DMS53 treated with DMSO at 0.1 percent for 48 hours (cell line): ENCODE measurements around the gene TRIB2.
"Not testable (repeated sequence)": the region's sequence is repeated elsewhere in the genome, so short reads cannot be mapped to it uniquely, and the experiment has no call there.

Experiments used
- DNase-seq: peaks from one replicate; lab custom pipeline; 2025; ENCODE audit not compliant: unreplicated experiment; lab: John Stamatoyannopoulos, UW

TRIB2 gene

GRCh38 chr2:12716282-12717190, at the start of gene TRIB2:
TRIB2 (plus strand) TSS chr2:12716936; CDS start chr2:12718308, 1,372 bp downstream.
- DNase-seq = peak; percentile 69

GRCh38 chr2:12669036-12669435, 47.7 kb upstream of the TRIB2 start:
- no peak for DNase-seq

GRCh38 chr2:12672711-12673315, 43.9 kb upstream of the TRIB2 start:
- DNase-seq = no peak

GRCh38 chr2:12674644-12675328, 42.0 kb upstream of the TRIB2 start:
- DNase-seq = no peak

- DNase-seq = no peak
Measured at GRCh38 chr2:12675352-12675795, 41.4 kb upstream of the TRIB2 start.

- no peak for DNase-seq
Measured at GRCh38 chr2:12675801-12676200, 40.9 kb upstream of the TRIB2 start.

GRCh38 chr2:12676771-12677170, 40.0 kb upstream of the TRIB2 start:
- DNase-seq = no peak

GRCh38 chr2:12678186-12678585, 38.5 kb upstream of the TRIB2 start:
- no peak for DNase-seq

GRCh38 chr2:12679550-12680072, 37.1 kb upstream of the TRIB2 start:
- no peak for DNase-seq

- DNase-seq = not testable (repeated sequence)
Measured at GRCh38 chr2:12680115-12680514, 36.6 kb upstream of the TRIB2 start.

GRCh38 chr2:12682017-12682416, 34.7 kb upstream of the TRIB2 start:
- DNase-seq = no peak

- no peak for DNase-seq
Measured at GRCh38 chr2:12683457-12684100, 33.2 kb upstream of the TRIB2 start.

- no peak for DNase-seq
Measured at GRCh38 chr2:12684471-12684936, 32.2 kb upstream of the TRIB2 start.

GRCh38 chr2:12685145-12685544, 31.6 kb upstream of the TRIB2 start:
- no peak for DNase-seq

GRCh38 chr2:12685956-12686355, 30.8 kb upstream of the TRIB2 start:
- DNase-seq = no peak

- DNase-seq = no peak
Measured at GRCh38 chr2:12686708-12687283, 29.9 kb upstream of the TRIB2 start.

- DNase-seq = no peak
Measured at GRCh38 chr2:12688091-12688490, 28.6 kb upstream of the TRIB2 start.

- DNase-seq = no peak
Measured at GRCh38 chr2:12688893-12689292, 27.8 kb upstream of the TRIB2 start.

GRCh38 chr2:12693509-12693908, 23.2 kb upstream of the TRIB2 start:
- DNase-seq = no peak

- no peak for DNase-seq
Measured at GRCh38 chr2:12694990-12695774, 21.6 kb upstream of the TRIB2 start.
